ENCODE results near the gene STAB1. TPM values are rescaled to one million over a fixed set of nuclear protein-coding genes. Genes with fewer than 3 reads are reported as not detected.

The STAB1 gene
- total RNA-seq, 1 experiment from 2014 or later: not detected

DNA sequence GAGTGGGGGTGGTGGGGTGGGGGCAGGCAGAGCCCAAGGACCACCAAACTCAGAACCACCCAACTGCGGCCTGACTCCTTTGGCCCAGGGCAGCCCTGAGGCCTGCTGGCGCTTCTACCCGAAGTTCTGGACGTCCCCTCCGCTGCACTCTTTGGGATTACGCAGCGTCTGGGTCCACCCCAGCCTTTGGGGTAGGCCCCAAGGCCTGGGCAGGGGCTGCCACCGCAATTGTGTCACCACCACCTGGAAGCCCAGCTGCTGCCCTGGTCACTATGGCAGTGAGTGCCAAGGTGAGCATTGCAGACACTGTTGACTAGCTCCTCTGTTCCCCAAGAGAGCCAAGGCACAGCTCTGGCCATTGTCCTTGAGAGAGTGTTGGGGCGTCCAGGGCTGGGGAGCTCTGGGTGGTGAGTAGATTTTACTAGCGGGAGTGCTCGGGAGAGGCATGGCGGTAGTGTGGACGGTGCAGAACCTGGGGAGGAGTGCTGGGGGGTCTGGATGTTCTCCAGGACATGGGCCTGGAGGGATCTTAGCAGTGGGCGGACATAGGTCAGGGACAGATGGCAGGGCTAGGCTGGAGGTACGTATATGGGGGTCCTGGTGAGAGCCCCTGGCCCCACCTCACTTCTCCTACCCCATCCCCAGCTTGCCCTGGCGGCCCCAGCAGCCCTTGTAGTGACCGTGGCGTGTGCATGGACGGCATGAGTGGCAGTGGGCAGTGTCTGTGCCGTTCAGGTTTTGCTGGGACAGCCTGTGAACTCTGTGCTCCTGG lies 25.8 kb downstream of the STAB1 start:
- no peaks in the 10 kb centered on the region for H3K9me3 ChIP-seq (ENCODE audit: low read length)
- no peak overlapping the region for H3K4me3 ChIP-seq (ENCODE audit: low read length)
- no peaks in the 10 kb centered on the region for H3K4me1 ChIP-seq (ENCODE audit: low read length)
- no peak overlapping the region for H3K27ac ChIP-seq (ENCODE audit: low read length)
- H3K9ac ChIP-seq (ENCODE audit: low read length): no peak overlapping the region
- H4K20me1 ChIP-seq (ENCODE audit: insufficient read depth, low read depth, low read length): no peaks in the 10 kb centered on the region
- H2AFZ ChIP-seq (ENCODE audit: low read length): no peak overlapping the region
- DNase-seq: no peak
- no peaks in the 10 kb centered on the region for H3K9me2 ChIP-seq (replicated peaks; ENCODE audit: insufficient read depth, low read length)
- no peaks in the 10 kb centered on the region for H3K27me3 ChIP-seq (ENCODE audit: low read length)
- no peak overlapping the region for H3K4me2 ChIP-seq (ENCODE audit: low read depth, low read length, poor library complexity, severe bottlenecking)
- no peaks in the 10 kb centered on the region for H3K79me2 ChIP-seq (ENCODE audit: low read length)
- no peaks in the 10 kb centered on the region for H3K36me3 ChIP-seq (ENCODE audit: insufficient read depth, low read length)

DNA sequence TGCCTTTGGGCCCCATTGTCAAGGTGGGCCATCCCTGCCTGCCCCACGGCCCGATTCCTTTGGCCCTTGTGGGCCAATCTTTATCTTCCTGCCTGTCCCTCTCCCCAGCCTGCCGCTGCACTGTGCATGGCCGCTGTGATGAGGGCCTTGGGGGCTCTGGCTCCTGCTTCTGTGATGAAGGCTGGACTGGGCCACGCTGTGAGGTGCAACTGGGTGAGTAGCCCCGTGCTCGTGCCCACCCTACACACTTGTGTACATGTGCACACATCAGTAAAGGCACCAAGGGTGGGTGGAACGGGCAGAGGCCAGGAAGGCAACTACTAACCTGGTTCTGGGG lies 26.3 kb downstream of the STAB1 start:
- Histone ChIP-seq H4K20me1 (ENCODE audit: insufficient read depth, low read depth, low read length) (no peaks in the 10 kb centered on the region), H3K4me3 (ENCODE audit: low read length) (no peak overlapping the region), H2AFZ (ENCODE audit: low read length) (no peak overlapping the region), H3K36me3 (ENCODE audit: insufficient read depth, low read length) (no peaks in the 10 kb centered on the region), H3K9me2 (replicated peaks; ENCODE audit: insufficient read depth, low read length) (no peaks in the 10 kb centered on the region), H3K9me3 (ENCODE audit: low read length) (no peaks in the 10 kb centered on the region), H3K4me2 (ENCODE audit: low read depth, low read length, poor library complexity, severe bottlenecking) (no peak overlapping the region), H3K27ac (ENCODE audit: low read length) (no peak overlapping the region), H3K79me2 (ENCODE audit: low read length) (no peaks in the 10 kb centered on the region), H3K9ac (ENCODE audit: low read length) (no peak overlapping the region), H3K4me1 (ENCODE audit: low read length) (no peaks in the 10 kb centered on the region), H3K27me3 (ENCODE audit: low read length) (no peaks in the 10 kb centered on the region)
- DNase-seq: no peak

DNA sequence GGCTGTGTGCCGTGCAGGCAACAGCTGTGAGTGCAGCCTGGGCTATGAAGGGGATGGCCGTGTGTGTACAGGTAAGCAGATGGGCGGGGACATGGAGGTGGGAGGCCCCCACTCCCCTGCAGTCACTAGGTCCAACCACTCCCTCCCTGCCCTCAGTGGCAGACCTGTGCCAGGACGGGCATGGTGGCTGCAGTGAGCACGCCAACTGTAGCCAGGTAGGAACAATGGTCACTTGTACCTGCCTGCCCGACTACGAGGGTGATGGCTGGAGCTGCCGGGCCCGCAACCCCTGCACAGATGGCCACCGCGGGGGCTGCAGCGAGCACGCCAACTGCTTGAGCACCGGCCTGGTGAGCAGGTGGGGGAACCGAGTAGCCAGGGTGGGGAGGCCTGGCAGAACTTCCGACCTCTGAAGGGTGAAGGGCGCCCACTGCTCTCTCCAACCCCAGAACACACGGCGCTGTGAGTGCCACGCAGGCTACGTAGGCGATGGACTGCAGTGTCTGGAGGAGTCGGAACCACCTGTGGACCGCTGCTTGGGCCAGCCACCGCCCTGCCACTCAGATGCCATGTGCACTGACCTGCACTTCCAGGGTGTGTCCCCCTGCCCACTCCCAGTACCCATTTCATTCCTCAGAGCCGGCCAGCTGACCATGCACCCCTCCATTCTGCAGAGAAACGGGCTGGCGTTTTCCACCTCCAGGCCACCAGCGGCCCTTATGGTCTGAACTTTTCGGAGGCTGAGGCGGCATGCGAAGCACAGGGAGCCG lies 26.9 kb downstream of the STAB1 start:
- H3K9ac ChIP-seq (ENCODE audit: low read length): no peak overlapping the region
- no peak overlapping the region for H3K4me2 ChIP-seq (ENCODE audit: low read depth, low read length, poor library complexity, severe bottlenecking)
- no peaks in the 10 kb centered on the region for H3K9me2 ChIP-seq (replicated peaks; ENCODE audit: insufficient read depth, low read length)
- H3K27ac ChIP-seq (ENCODE audit: low read length): no peak overlapping the region
- DNase-seq: no peak
- H3K36me3 ChIP-seq (ENCODE audit: insufficient read depth, low read length): no peaks in the 10 kb centered on the region
- H4K20me1 ChIP-seq (ENCODE audit: insufficient read depth, low read depth, low read length): no peaks in the 10 kb centered on the region
- no peaks in the 10 kb centered on the region for H3K27me3 ChIP-seq (ENCODE audit: low read length)
- H3K9me3 ChIP-seq (ENCODE audit: low read length): no peaks in the 10 kb centered on the region
- no peaks in the 10 kb centered on the region for H3K4me1 ChIP-seq (ENCODE audit: low read length)
- H3K79me2 ChIP-seq (ENCODE audit: low read length): no peaks in the 10 kb centered on the region
- H2AFZ ChIP-seq (ENCODE audit: low read length): no peak overlapping the region
- H3K4me3 ChIP-seq (ENCODE audit: low read length): no peak overlapping the region

DNA sequence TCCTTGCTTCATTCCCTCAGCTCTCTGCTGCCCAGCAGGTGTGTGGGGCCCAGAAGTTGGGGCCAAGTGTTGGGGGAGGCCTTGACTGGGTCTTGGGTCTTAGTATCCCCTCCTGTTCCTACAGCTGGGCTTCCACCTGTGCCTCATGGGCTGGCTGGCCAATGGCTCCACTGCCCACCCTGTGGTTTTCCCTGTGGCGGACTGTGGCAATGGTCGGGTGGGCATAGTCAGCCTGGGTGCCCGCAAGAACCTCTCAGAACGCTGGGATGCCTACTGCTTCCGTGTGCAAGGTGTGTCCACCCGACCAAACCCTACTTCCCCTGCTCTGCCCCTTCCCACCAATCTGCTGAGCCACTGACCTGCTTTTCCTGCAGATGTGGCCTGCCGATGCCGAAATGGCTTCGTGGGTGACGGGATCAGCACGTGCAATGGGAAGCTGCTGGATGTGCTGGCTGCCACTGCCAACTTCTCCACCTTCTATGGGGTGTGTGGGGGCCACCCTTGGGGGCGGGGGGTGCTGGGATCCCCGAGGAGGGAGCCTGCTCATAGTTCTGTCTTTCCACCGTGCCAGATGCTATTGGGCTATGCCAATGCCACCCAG lies 27.6 kb downstream of the STAB1 start:
- DNase-seq: no peak
- Histone ChIP-seq H3K4me3 (ENCODE audit: low read length) (no peak overlapping the region), H3K27me3 (ENCODE audit: low read length) (no peaks in the 10 kb centered on the region), H3K27ac (ENCODE audit: low read length) (no peak overlapping the region), H3K4me1 (ENCODE audit: low read length) (no peaks in the 10 kb centered on the region), H3K9me3 (ENCODE audit: low read length) (no peaks in the 10 kb centered on the region), H4K20me1 (ENCODE audit: insufficient read depth, low read depth, low read length) (no peaks in the 10 kb centered on the region), H3K9ac (ENCODE audit: low read length) (no peak overlapping the region), H3K36me3 (ENCODE audit: insufficient read depth, low read length) (no peaks in the 10 kb centered on the region), H2AFZ (ENCODE audit: low read length) (no peak overlapping the region), H3K9me2 (replicated peaks; ENCODE audit: insufficient read depth, low read length) (no peaks in the 10 kb centered on the region), H3K4me2 (ENCODE audit: low read depth, low read length, poor library complexity, severe bottlenecking) (no peak overlapping the region), H3K79me2 (ENCODE audit: low read length) (no peaks in the 10 kb centered on the region)

DNA sequence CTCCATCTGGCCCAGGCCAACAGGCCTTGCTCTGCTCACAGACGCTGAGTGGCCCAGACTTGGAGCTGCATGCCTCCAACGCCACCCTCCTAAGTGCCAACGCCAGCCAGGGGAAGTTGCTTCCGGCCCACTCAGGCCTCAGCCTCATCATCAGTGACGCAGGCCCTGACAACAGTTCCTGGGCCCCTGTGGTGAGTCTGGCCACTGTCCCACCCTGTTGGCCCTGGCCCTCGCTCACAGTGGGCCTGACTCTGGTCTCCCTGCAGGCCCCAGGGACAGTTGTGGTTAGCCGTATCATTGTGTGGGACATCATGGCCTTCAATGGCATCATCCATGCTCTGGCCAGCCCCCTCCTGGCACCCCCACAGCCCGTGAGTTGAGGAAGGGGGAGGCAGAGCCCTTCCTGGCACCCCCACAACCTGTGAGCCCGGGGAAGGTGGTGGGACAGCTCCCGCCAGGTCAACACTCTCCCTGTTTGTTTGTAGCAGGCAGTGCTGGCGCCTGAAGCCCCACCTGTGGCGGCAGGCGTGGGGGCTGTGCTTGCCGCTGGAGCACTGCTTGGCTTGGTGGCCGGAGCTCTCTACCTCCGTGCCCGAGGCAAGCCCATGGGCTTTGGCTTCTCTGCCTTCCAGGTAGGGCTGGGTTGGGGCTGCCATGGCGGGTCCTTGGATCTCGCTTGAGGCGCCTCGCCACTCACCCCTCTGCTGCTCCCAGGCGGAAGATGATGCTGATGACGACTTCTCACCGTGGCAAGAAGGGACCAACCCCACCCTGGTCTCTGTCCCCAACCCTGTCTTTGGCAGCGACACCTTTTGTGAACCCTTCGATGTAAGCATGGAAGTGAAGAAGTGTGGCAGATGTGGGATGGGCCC lies 28.5 kb downstream of the STAB1 start:
- no peaks in the 10 kb centered on the region for H3K9me2 ChIP-seq (replicated peaks; ENCODE audit: insufficient read depth, low read length)
- H3K4me3 ChIP-seq (ENCODE audit: low read length): no peak overlapping the region
- no peaks in the 10 kb centered on the region for H3K36me3 ChIP-seq (ENCODE audit: insufficient read depth, low read length)
- no peaks in the 10 kb centered on the region for H3K79me2 ChIP-seq (ENCODE audit: low read length)
- DNase-seq: no peak
- no peaks in the 10 kb centered on the region for H3K9me3 ChIP-seq (ENCODE audit: low read length)
- H3K27ac ChIP-seq (ENCODE audit: low read length): no peak overlapping the region
- H4K20me1 ChIP-seq (ENCODE audit: insufficient read depth, low read depth, low read length): no peaks in the 10 kb centered on the region
- H2AFZ ChIP-seq (ENCODE audit: low read length): no peak overlapping the region
- H3K4me2 ChIP-seq (ENCODE audit: low read depth, low read length, poor library complexity, severe bottlenecking): no peak overlapping the region
- H3K27me3 ChIP-seq (ENCODE audit: low read length): no peaks in the 10 kb centered on the region
- H3K4me1 ChIP-seq (ENCODE audit: low read length): no peaks in the 10 kb centered on the region
- H3K9ac ChIP-seq (ENCODE audit: low read length): no peak overlapping the region

DNA sequence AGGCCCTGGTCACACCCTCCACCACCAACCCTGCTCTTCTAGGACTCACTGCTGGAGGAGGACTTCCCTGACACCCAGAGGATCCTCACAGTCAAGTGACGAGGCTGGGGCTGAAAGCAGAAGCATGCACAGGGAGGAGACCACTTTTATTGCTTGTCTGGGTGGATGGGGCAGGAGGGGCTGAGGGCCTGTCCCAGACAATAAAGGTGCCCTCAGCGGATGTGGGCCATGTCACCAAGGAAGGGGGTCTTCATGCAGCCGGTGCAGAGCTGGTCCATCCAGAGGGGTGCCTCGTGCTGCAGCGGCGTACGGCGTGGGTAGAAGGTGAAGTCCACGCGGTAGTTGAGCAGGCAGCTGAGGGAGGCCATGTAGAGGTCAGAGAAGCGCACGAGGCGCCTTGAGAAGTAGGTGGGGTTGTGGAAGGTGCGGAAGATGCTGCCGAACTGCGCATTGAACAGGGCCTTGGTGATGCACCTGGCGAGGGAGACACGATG lies 29.2 kb downstream of the STAB1 start:
- no peaks in the 10 kb centered on the region for H3K79me2 ChIP-seq (ENCODE audit: low read length)
- H3K36me3 ChIP-seq (ENCODE audit: insufficient read depth, low read length): no peaks in the 10 kb centered on the region
- H3K4me2 ChIP-seq (ENCODE audit: low read depth, low read length, poor library complexity, severe bottlenecking): no peak overlapping the region
- H3K27me3 ChIP-seq (ENCODE audit: low read length): no peaks in the 10 kb centered on the region
- H3K4me1 ChIP-seq (ENCODE audit: low read length): no peaks in the 10 kb centered on the region
- no peak overlapping the region for H3K9ac ChIP-seq (ENCODE audit: low read length)
- no peaks in the 10 kb centered on the region for H3K9me3 ChIP-seq (ENCODE audit: low read length)
- DNase-seq: no peak
- H2AFZ ChIP-seq (ENCODE audit: low read length): no peak overlapping the region
- no peak overlapping the region for H3K27ac ChIP-seq (ENCODE audit: low read length)
- H3K9me2 ChIP-seq (replicated peaks; ENCODE audit: insufficient read depth, low read length): no peaks in the 10 kb centered on the region
- no peaks in the 10 kb centered on the region for H4K20me1 ChIP-seq (ENCODE audit: insufficient read depth, low read depth, low read length)
- H3K4me3 ChIP-seq (ENCODE audit: low read length): no peak overlapping the region

DNA sequence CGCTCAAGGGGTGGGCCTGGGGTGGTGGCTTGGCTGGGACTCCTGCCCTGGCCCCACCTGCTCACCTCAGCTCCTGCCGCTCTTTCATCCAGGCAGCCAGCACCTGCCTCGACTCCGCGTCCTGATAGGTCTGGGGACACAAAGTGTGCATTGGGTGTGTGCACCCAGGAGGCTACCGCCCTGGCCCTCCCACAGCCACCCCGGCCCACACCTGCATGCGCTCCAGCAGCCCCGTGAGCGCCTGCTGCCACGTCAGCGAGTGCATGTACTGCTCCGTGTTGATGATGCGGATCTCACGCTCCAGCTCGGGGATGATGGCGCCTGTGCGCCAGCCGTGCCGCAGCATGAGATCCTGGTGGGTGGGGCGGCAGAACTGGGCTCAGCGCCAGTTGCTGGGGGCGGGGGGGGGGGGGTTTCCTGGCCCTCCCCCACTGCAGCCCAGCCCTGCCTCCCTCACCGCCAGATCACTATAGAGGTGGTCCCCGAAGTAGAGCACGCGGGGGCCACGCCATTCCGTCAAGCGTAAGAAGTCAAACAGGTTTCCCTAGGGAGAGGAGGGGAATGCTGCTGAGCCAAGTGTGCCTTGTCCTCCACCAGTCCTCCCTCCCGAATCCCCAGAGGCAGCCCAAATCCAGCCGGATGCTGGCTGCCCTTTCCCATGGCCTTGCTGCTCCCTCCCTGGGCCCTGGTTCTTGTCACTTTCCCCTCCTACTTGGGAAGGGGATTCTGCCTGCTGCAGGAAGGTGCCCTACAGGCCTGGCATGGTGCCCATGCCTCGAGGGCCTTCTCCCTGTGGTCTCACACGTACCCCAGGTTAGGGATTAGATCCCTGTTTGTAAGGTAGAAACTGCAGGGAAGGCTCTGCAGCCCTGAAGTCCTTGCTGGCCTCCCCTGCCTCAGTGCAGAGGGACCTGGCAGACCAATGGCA lies 29.9 kb downstream of the STAB1 start:
- no peaks in the 10 kb centered on the region for H3K36me3 ChIP-seq (ENCODE audit: insufficient read depth, low read length)
- no peak overlapping the region for H3K27ac ChIP-seq (ENCODE audit: low read length)
- no peaks in the 10 kb centered on the region for H3K9me3 ChIP-seq (ENCODE audit: low read length)
- H4K20me1 ChIP-seq (ENCODE audit: insufficient read depth, low read depth, low read length): no peaks in the 10 kb centered on the region
- H3K9me2 ChIP-seq (replicated peaks; ENCODE audit: insufficient read depth, low read length): no peaks in the 10 kb centered on the region
- no peak overlapping the region for H3K4me2 ChIP-seq (ENCODE audit: low read depth, low read length, poor library complexity, severe bottlenecking)
- no peak overlapping the region for H3K9ac ChIP-seq (ENCODE audit: low read length)
- H2AFZ ChIP-seq (ENCODE audit: low read length): no peak overlapping the region
- DNase-seq: no peak
- no peak overlapping the region for H3K4me3 ChIP-seq (ENCODE audit: low read length)
- H3K27me3 ChIP-seq (ENCODE audit: low read length): no peaks in the 10 kb centered on the region
- no peaks in the 10 kb centered on the region for H3K4me1 ChIP-seq (ENCODE audit: low read length)
- no peaks in the 10 kb centered on the region for H3K79me2 ChIP-seq (ENCODE audit: low read length)
